GM21576 (cell line): ENCODE measurements around the gene DHRS13.
A peak's percentile ranks its signal among the peaks of the same experiment; 100 is the strongest.
"Not testable (repeated sequence)": the region's sequence is repeated elsewhere in the genome, so short reads cannot be mapped to it uniquely, and the experiment has no call there.

Experiments
- ATAC-seq: cut with Tn5 transposase; IDR thresholded peaks from one replicate; pipeline ENCODE4 v1.9.1; 2021; ENCODE audit warnings: mild to moderate bottlenecking, moderate library complexity; ENCODE audit not compliant: unreplicated experiment

DHRS13 gene

GRCh38 chr17:28885363-28885762 lies 17.5 kb downstream of the DHRS13 start:
- no peak for ATAC-seq

- ATAC-seq = no peak
Measured at GRCh38 chr17:28883967-28884702, 18.7 kb downstream of the DHRS13 start.

DNA sequence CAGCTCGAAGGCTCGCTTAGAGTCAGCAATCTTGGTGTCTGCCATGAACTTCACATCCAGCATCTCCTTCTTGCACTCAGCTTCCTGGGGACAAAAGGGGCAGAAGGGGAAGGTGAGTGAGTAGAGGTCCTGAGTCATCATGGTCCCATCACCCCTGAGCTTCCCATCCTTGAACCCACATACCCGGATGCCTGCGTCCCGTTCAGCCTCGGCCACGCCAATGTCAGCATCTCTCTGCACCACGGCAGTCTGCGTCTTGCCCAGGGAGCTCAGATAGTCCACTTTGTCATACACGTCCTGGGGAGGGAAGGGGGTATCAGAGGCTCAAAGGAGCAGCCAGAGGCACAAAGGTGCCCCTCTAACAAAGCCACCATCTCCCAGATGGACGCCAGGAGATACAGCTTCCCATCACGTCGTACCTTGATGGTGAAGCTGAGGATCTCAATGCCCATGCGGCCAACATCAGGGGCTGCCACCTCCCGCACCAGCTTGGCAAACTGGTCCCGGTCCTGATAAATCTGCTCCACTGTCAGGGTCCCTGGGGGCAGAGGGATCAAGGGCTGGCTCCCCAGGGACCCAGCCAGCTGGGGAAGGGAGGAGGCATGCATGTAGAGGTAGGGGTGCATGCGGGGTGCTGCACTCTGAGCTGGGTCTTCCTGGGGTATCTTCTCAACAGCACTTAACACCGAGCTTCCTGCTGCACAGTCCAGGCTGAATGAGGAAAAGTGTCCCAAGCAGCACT lies 20.6 kb downstream of the DHRS13 start:
- ATAC-seq = no peak

- ATAC-seq = no peak
Measured at GRCh38 chr17:28881533-28882056, 21.3 kb downstream of the DHRS13 start.

DNA sequence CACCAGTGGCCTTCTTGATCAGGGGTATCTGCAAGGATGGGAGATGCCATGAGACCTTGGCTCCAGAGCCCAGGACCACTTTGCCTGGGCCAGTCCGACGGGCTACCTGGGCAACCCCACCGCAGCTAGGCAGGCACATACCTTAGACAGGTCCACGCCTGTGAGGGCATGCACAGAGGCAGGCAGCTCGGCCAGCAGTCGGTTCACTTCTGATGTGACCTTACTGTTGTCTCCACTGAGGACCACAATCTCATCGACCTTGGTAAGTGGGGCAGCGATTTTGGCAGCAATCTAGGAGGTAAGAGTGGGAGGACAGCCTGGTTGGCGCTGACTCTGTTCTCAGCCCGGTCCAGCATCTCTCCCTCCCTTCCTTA lies 22.3 kb downstream of the DHRS13 start:
- ATAC-seq = no peak

- no peak for ATAC-seq
Measured at GRCh38 chr17:28879886-28880571, 22.9 kb downstream of the DHRS13 start.

DNA sequence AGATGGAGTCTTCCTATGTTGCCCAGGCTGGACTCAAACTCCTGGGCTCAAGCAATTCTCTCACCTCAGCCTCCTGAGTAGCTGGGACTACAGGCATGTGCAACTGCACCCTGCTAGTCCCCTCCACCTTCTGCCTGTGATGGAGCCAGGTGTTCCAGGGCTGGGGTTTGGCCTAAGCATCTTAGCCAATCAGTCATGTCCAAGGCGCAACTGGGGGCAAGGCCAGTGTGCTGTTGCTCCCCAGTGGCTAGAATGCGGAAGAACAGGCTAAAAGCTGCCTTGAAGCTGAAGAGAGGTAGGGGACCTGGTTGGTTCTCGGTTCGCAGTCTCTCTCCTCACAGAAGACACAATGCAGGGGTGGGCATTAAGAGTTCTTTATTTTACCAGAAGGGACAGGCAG lies 23.9 kb downstream of the DHRS13 start:
- no peak for ATAC-seq

- ATAC-seq = no peak
Measured at GRCh38 chr17:28878158-28878910, 24.5 kb downstream of the DHRS13 start.

DNA sequence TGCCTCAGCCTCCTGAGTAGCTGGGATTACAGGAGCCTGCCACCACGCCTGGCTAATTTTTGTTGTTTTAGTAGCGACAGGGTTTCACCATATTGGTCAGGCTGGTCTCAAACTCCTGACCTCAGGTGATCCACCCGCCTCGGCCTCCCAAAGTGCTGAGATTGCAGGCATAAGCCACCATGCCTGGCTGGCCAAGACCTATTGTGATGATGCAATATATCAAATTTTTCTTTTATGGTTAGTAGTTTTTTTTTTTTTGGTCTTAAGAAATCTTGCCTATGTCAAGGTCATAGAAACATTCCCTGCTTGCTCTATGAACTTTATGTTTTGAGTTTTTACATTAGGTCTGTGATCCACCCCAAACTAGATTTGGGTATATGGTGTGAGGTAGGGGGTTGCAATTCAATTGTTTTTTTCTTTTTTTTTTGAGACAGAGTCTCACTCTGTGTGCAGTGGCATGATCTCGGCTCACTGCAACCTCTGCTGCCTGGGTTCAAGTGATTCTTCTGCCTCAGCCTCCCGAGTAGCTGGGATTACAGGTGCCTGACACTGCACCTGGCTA lies 25.6 kb downstream of the DHRS13 start:
- ATAC-seq = not testable (repeated sequence)

DNA sequence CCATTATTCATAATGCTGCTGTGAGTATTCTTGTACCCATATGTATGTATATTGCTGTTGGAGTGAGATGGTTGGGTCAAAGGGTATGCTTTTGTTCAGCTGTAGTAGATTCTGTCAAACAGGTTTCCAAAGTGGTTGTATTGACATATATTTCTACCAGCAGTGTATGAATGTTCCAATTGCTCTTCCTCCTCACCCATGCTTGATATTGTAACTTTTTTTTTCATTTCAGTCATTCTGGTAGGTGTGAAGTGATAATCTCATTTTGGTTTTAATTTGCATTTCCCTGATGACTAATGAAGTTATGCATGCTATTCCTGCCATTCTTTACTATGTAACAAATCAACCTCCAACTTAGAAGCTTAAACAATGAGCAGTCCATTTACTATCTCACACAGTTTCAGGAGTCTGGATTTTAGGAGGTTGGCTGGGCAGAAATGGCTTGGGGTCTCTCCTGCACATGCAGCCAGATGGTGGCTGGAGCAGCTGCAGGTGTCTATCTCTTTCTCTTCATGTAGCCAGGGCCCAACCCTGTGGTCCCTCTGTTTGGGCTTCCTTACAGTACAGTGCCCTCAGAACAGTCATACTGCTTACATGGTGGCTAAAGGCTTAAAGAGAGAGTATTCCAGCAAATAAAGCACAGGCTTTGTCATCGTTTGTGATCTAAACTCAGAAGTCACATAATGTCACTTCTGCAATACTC lies 26.9 kb downstream of the DHRS13 start:
- no peak for ATAC-seq

DNA sequence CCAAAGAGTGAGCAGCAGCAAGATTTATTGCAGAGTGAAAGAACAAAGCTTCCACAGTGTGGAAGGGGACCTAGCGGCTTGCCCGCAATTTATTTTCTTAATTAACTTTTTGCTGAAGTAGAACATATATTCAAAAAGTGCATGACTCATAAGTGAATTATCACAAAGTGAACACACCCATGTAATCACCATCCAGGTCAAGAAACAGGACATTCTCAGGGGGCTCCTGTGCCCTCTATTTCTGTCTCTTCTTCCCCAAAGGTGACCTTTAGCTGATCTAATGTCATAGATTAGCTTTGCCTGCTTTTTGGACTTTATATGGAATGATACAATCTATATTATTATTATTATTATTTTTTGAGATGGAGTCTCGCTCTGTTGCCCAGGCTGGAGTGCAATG lies 28.1 kb downstream of the DHRS13 start:
- ATAC-seq = no peak

- no peak for ATAC-seq
Measured at GRCh38 chr17:28873839-28874238, 29.0 kb downstream of the DHRS13 start.

DNA sequence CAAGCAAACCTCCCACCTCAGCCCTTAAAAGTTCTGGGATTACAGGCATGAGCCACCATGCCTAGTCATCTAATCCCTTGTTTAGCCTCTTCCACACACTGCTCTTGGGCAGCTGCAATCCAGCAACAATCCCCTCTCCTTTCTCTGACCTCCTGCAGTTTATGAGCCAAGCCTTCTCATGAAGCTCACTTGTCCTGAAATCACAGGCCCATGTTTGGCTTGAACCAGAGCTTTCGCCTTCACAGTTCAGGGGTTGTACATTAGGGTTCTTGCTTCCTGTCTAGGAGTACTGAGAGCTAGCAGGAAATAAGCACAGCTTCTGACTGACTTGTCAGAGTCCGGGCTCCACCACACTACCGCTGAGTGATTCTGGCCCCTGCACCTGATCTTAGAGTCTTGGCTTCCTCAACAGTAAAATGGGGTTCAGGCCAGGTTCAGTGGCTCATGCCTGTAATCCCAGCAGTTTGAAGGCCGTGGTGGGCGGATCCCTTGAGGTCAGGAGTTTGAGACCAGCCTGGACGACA lies 31.8 kb downstream of the DHRS13 start:
- ATAC-seq = peak; percentile 89

GRCh38 chr17:28867276-28867675 lies 35.6 kb downstream of the DHRS13 start:
- no peak for ATAC-seq

DNA sequence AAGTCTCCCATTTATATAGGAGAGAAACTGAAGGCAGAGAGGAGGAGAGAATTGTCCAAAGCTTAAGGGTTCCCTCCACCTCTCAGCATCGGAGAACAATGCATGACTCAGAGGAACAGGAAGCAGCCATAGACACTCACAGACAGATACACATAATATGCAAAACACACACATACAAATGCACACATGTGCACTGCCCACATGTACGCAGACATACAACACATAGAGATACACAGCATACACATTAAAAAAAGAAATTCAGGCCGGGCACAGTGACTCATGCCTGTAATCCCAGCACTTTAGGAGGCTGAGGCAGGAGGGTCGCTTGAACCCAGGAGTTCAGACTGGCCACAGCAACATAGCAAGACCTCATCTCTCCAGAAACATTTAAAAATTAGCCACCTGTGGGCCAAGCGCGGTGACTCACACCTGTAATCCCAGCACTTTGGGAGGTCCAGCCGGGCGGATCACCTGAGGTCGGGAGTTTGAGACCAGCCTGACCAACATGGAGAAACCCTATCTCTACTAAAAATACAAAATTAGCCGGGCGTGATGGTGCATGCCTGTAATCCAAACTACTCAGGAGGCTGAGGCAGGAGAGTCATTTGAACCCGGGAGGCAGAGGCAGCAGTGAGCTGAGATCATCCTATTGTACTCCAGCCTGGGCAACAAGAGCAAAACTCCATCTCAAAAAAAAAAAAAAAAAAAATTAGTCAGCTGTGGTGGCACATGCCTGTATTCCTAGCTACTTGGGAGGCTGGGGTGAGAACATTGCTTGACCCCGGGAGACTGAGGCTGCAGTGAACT lies 36.7 kb downstream of the DHRS13 start:
- ATAC-seq = no peak

- ATAC-seq = no peak
Measured at GRCh38 chr17:28864991-28865849, 37.7 kb downstream of the DHRS13 start.

DNA sequence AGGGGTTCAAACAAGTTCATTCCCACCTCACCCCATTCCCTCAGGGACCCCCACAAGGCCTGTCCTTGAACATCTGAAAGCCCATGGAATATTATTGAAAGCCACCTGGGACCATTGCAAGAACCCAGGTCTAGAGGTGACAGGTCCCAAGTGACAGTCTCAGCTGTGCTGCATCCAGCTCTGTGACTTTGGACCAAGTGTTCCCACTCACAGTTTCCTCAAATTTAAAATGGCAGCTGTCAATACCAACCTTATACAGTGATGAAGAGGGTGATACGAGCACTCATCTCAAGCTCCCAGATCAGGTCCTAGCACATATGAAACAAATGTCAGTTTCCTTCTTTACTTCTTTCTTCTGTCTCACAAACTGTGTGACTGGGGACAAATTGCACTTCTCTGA lies 38.9 kb downstream of the DHRS13 start:
- no peak for ATAC-seq

DNA sequence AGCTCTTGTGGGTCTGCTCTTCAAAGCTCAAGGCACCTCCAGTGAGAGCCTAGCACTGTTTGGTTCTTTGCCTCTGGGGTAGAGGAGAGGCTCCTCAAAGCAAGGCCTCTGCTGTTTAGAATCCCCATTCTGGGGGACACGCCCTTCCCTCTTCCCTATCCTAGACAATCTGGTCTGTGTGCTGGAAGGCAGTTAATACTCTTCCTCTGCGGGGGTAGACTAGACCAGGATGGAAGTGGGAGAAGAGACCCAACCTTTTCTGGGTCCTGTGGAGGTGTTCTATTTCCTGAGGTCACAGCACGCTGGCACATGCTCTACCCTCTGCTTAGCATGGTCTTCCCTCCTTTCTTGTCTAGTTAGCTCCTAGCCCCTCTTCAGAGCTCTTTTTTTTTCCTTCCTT lies 40.3 kb downstream of the DHRS13 start:
- ATAC-seq = no peak
